ENCODE measurements around the gene CD300LF. TPM values are rescaled to one million over a fixed set of nuclear protein-coding genes. Genes with fewer than 3 reads are reported as not detected.

CD300LF gene
- total RNA-seq, 2 donors from 2014 or later = 0.59 to 1.2 TPM

DNA sequence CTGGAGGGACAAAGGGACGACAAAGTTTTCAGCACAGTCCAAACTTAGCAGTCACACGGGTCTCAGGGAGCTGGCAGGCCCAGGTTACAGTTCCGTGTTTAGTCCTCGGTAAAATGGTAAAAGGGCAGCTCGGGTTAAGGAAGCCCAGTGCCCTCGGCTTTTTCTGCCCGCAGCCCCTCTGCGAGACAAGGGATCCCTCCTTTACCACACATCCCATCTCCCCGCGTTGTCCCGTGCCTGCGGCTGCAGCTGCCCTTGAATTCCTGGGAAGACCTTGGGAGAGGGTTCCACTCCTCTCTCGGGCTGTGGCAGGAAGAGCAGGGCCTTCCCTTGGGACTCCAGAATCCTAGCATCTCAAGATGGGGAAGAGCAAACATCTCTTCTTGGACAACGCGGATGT lies 17.1 kb upstream of the CD300LF start:
- Histone ChIP-seq H3K4me1 (replicated peaks) (no peaks in the 10 kb centered on the region), H3K9me3 (no peaks in the 10 kb centered on the region), H3K27me3 (replicated peaks; ENCODE audit: insufficient read depth) (no peaks in the 10 kb centered on the region), H3K27ac (no peak overlapping the region), H3K36me3 (no peaks in the 10 kb centered on the region), H3K4me3 (no peak overlapping the region)
- DNase-seq (ENCODE audit: low spot score) = no peak
- WGBS = 86% methylated on average over 15 of the region's 15 CpGs
- TF ChIP-seq CTCF (IDR thresholded peaks at IDR 0.05) (no peak), POLR2A (IDR thresholded peaks at IDR 0.05) (no peak), POLR2AphosphoS5 (IDR thresholded peaks at IDR 0.05) (no peak)
- intact Hi-C loops (cut with DNase I) = no loop called here

DNA sequence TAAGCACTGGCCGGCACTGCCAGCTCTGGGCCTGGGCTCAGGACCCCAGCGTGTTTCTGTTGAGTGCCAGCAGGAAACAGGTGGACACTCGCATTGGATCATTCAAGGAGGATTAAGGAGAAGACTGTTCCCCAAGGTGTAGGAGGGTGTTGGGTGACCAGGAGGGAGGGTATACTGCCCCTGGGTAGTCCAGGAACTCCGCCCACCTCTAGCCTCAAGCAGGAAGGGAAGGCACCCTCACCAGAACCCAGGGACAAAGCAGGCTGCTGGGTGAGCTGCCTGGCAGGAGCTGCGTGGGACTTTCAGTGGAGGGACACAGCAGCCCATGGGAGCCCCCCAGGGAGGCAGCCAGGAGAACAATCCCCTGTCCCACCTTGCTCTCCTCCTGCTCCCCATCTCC lies 16.6 kb upstream of the CD300LF start:
- H3K4me1 ChIP-seq (replicated peaks) = no peaks in the 10 kb centered on the region
- no peak for DNase-seq (ENCODE audit: low spot score)
- WGBS = 85% methylated on average over 5 of the region's 5 CpGs
- H3K4me3 ChIP-seq = no peak overlapping the region
- no peaks in the 10 kb centered on the region for H3K27me3 ChIP-seq (replicated peaks; ENCODE audit: insufficient read depth)
- no peaks in the 10 kb centered on the region for H3K36me3 ChIP-seq
- H3K9me3 ChIP-seq = no peaks in the 10 kb centered on the region
- no peak overlapping the region for H3K27ac ChIP-seq
- intact Hi-C loops (cut with DNase I) = no loop called here
- TF ChIP-seq POLR2A (IDR thresholded peaks at IDR 0.05) (no peak), POLR2AphosphoS5 (IDR thresholded peaks at IDR 0.05) (no peak), CTCF (IDR thresholded peaks at IDR 0.05) (no peak)

GRCh38 chr17:74728702-74729075 lies 16.0 kb upstream of the CD300LF start:
- 94% methylated on average over 3 of the region's 3 CpGs for whole genome bisulfite sequencing

DNA sequence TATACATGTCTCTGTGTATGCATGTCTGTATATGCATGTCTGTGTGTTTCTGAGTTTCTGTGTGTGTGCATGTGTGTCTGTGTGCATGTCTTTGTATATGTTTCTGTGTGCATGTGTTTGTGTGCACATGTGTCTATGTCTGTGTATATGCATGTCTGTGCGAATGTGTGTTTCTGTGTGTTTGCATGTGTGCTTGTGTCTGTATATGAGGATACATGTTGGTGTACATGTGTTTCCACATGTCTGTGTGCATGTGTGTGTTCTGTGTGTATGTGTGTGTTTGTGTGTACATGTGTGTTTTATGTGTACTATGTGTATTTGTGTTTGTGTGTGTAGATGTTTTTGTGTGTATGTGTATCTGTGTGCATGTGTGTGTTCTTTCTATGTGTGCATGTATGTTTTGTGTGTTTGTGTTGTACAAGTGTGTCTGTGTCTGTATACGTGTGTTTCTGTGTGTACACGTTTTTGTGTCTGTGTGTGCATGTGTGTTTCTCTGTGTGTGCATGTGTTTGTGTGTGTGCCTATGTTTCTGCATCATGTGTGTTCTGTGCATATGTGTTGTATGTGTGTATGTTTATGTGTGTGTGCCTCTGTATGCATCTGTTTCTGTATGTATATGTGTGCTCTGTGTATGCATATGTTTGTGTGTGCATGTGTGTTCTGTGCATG lies 15.4 kb upstream of the CD300LF start:
- Histone ChIP-seq H3K36me3 (no peaks in the 10 kb centered on the region), H3K27ac (no peak overlapping the region), H3K4me1 (replicated peaks) (no peaks in the 10 kb centered on the region), H3K9me3 (no peaks in the 10 kb centered on the region), H3K4me3 (no peak overlapping the region), H3K27me3 (replicated peaks; ENCODE audit: insufficient read depth) (no peaks in the 10 kb centered on the region)
- no peak for DNase-seq (ENCODE audit: low spot score)
- intact Hi-C loops (cut with DNase I) = no loop called here
- WGBS = 90% methylated on average over 3 of the region's 3 CpGs
- TF ChIP-seq CTCF (IDR thresholded peaks at IDR 0.05) (no peak), POLR2AphosphoS5 (IDR thresholded peaks at IDR 0.05) (no peak), POLR2A (IDR thresholded peaks at IDR 0.05) (no peak)

More at GRCh38 chr17:74728702-74729075, 16.0 kb upstream of the CD300LF start:
- Histone ChIP-seq H3K27ac (no peak overlapping the region), H3K4me3 (no peak overlapping the region), H3K9me3 (no peaks in the 10 kb centered on the region), H3K27me3 (replicated peaks; ENCODE audit: insufficient read depth) (no peaks in the 10 kb centered on the region), H3K36me3 (no peaks in the 10 kb centered on the region), H3K4me1 (replicated peaks) (no peaks in the 10 kb centered on the region)
- no peak for DNase-seq (ENCODE audit: low spot score)
- TF ChIP-seq POLR2A (IDR thresholded peaks at IDR 0.05) (no peak), CTCF (IDR thresholded peaks at IDR 0.05) (no peak), POLR2AphosphoS5 (IDR thresholded peaks at IDR 0.05) (no peak)
- intact Hi-C loops (cut with DNase I) = no loop called here

DNA sequence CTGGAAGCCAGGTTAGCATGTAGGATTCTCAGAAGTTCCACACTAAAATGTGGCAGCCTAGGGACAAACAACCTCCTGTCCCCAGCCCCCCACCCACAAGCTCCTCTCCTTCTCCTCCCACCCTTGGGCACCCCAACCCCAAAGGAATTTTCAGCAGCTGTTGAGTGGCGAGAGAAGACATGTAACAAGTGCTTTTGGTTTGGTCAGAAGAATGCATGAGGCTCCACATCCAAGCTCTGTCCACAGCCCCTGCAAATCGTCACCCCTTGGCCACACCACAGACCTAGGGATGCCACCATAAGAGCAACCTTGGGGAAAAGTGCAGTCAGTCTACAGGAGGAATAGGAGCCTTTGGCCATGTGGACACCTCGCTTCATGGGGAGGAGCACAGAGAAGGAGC lies 12.4 kb upstream of the CD300LF start:
- H3K36me3 ChIP-seq = no peaks in the 10 kb centered on the region
- no peak overlapping the region for H3K4me3 ChIP-seq
- no peaks in the 10 kb centered on the region for H3K27me3 ChIP-seq (replicated peaks; ENCODE audit: insufficient read depth)
- TF ChIP-seq POLR2AphosphoS5 (IDR thresholded peaks at IDR 0.05) (no peak), CTCF (IDR thresholded peaks at IDR 0.05) (no peak), POLR2A (IDR thresholded peaks at IDR 0.05) (no peak)
- H3K4me1 ChIP-seq (replicated peaks) = no peaks in the 10 kb centered on the region
- intact Hi-C loops (cut with DNase I) = no loop called here
- no peak for DNase-seq (ENCODE audit: low spot score)
- no peaks in the 10 kb centered on the region for H3K9me3 ChIP-seq
- H3K27ac ChIP-seq = no peak overlapping the region
- 83% methylated on average over 3 of the region's 3 CpGs for WGBS

All from prostate gland (tissue), 2 donors.